ENCODE measurements around the gene LMO3. TPM values are rescaled to one million over a fixed set of nuclear protein-coding genes. Genes with fewer than 3 reads are reported as not detected.

The LMO3 gene
- total RNA-seq, 1 experiment from 2014 or later, result not detected

GRCh38 chr12:16603916-16604575, 1.9 kb downstream of the LMO3 start:
- H3K27ac Mint-ChIP-seq (ENCODE audit: low read depth, unreplicated experiment), result no peak overlapping the region
- DNase-seq (ENCODE audit: unreplicated experiment), result no peak
- POLR2A ChIA-PET, result interaction anchor here (0.6 to 2.3 kb wide), 3 partner anchors 19 to 692 kb away, joined by 3 to 6 read pairs (median 3); no protein-coding TSS in a partner anchor
- no peaks in the 10 kb centered on the region for H3K27me3 Mint-ChIP-seq (ENCODE audit: insufficient read depth, unreplicated experiment)
- intact Hi-C loops (cut with micrococcal nuclease), result no loop called here
- peaks cover 6% of the 10 kb centered on the region for H3K4me1 Mint-ChIP-seq (ENCODE audit: insufficient read depth, unreplicated experiment)
- no peak for TF ChIP-seq CTCF (IDR thresholded peaks at IDR 0.05; ENCODE audit: unreplicated experiment)
- BruUV-seq (replicated peaks), result no TSS peak
- CTCF ChIA-PET, result interaction anchor here (0.7 to 2.8 kb wide), 2 partner anchors 27 to 218 kb away, joined by 3 to 6 read pairs; no protein-coding TSS in a partner anchor
- H3K36me3 Mint-ChIP-seq (ENCODE audit: insufficient read depth, unreplicated experiment), result no peaks in the 10 kb centered on the region
- H3K4me3 Mint-ChIP-seq (ENCODE audit: unreplicated experiment), result no peak overlapping the region
- no peaks in the 10 kb centered on the region for H3K9me3 Mint-ChIP-seq (ENCODE audit: unreplicated experiment)

GRCh38 chr12:16603260-16603915, 2.6 kb downstream of the LMO3 start:
- no peak for TF ChIP-seq CTCF (IDR thresholded peaks at IDR 0.05; ENCODE audit: unreplicated experiment)
- Mint-ChIP-seq H3K9me3 (ENCODE audit: unreplicated experiment) (no peaks in the 10 kb centered on the region), H3K27ac (ENCODE audit: low read depth, unreplicated experiment) (no peak overlapping the region), H3K27me3 (ENCODE audit: insufficient read depth, unreplicated experiment) (no peaks in the 10 kb centered on the region), H3K36me3 (ENCODE audit: insufficient read depth, unreplicated experiment) (no peaks in the 10 kb centered on the region), H3K4me1 (ENCODE audit: insufficient read depth, unreplicated experiment) (peaks cover 6% of the 10 kb centered on the region), H3K4me3 (ENCODE audit: unreplicated experiment) (no peak overlapping the region)
- ChIA-PET POLR2A (interaction anchor here (0.6 to 2.3 kb wide), 2 partner anchors 18 to 692 kb away, joined by 3 to 6 read pairs; no protein-coding TSS in a partner anchor), CTCF (interaction anchor here (2.8 kb wide), 1 partner anchor 217 kb away, joined by 6 read pairs; no protein-coding TSS in a partner anchor)
- no peak for DNase-seq (ENCODE audit: unreplicated experiment)
- intact Hi-C loops (cut with micrococcal nuclease), result no loop called here
- no TSS peak for BruUV-seq (replicated peaks)

DNA sequence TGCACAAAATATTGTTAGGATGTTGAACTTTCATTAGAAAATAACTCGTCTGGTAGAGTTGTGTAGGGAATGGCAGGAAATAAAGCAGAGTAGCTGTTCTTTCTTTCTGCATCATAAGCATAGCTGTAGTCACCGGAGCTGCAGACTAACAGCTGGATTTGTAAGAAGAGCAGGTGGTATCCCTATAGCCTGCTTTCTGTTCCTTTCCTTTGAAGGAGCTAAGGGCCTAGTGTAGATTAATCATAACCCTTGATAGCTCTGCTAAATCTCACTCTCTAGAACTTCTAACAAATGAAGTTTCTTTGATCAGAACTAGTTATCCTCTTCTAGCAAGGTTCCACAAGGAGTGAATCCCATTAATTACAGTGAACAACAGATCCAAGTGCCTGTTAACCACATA, 3.5 kb downstream of the LMO3 start:
- BruUV-seq (replicated peaks), result no TSS peak
- Mint-ChIP-seq H3K27me3 (ENCODE audit: insufficient read depth, unreplicated experiment) (no peaks in the 10 kb centered on the region), H3K4me1 (ENCODE audit: insufficient read depth, unreplicated experiment) (peaks cover 6% of the 10 kb centered on the region), H3K36me3 (ENCODE audit: insufficient read depth, unreplicated experiment) (no peaks in the 10 kb centered on the region), H3K4me3 (ENCODE audit: unreplicated experiment) (no peak overlapping the region), H3K9me3 (ENCODE audit: unreplicated experiment) (no peaks in the 10 kb centered on the region), H3K27ac (ENCODE audit: low read depth, unreplicated experiment) (no peak overlapping the region)
- DNase-seq (ENCODE audit: unreplicated experiment), result no peak
- TF ChIP-seq CTCF (IDR thresholded peaks at IDR 0.05; ENCODE audit: unreplicated experiment), result no peak
- CTCF ChIA-PET, result interaction anchor here (2.8 kb wide), 1 partner anchor 216 kb away, joined by 6 read pairs; no protein-coding TSS in a partner anchor
- intact Hi-C loops (cut with micrococcal nuclease), result no loop called here
- POLR2A ChIA-PET, result interaction anchor here (2.3 kb wide), 1 partner anchor 17 kb away, joined by 6 read pairs; no protein-coding TSS in a partner anchor

- H3K4me1 Mint-ChIP-seq (ENCODE audit: insufficient read depth, unreplicated experiment), result peaks cover 2% of the 10 kb centered on the region
- DNase-seq (ENCODE audit: unreplicated experiment), result no peak
- ChIA-PET POLR2A (no interaction called here), CTCF (interaction anchor here (0.5 to 1.8 kb wide), 3 partner anchors 10 to 1041 kb away, joined by 3 to 6 read pairs (median 3); no protein-coding TSS in a partner anchor)
- H3K36me3 Mint-ChIP-seq (ENCODE audit: insufficient read depth, unreplicated experiment), result no peaks in the 10 kb centered on the region
- intact Hi-C loops (cut with micrococcal nuclease), result no loop called here
- H3K9me3 Mint-ChIP-seq (ENCODE audit: unreplicated experiment), result no peaks in the 10 kb centered on the region
- no peak overlapping the region for H3K27ac Mint-ChIP-seq (ENCODE audit: low read depth, unreplicated experiment)
- no peaks in the 10 kb centered on the region for H3K27me3 Mint-ChIP-seq (ENCODE audit: insufficient read depth, unreplicated experiment)
- H3K4me3 Mint-ChIP-seq (ENCODE audit: unreplicated experiment), result no peak overlapping the region
- no TSS peak for BruUV-seq (replicated peaks)
- no peak for TF ChIP-seq CTCF (IDR thresholded peaks at IDR 0.05; ENCODE audit: unreplicated experiment)
Observed at GRCh38 chr12:16600525-16600924, 5.4 kb downstream of the LMO3 start.
